NCI-H510A treated with DMSO at 0.1 percent for 48 hours (cell line): Measurements from ENCODE around the gene SRBD1.

Experiments used
- DNase-seq: peaks from one replicate; lab custom pipeline; 2025; lab: John Stamatoyannopoulos, UW

The SRBD1 gene

GRCh38 chr2:45545943-45546342 lies 65.1 kb downstream of the SRBD1 start:
- no peak for DNase-seq

- DNase-seq, result no peak
Observed at GRCh38 chr2:45543257-45543656, 67.8 kb downstream of the SRBD1 start.

GRCh38 chr2:45542013-45542412 lies 69.1 kb downstream of the SRBD1 start:
- no peak for DNase-seq

GRCh38 chr2:45541450-45541849 lies 69.6 kb downstream of the SRBD1 start:
- DNase-seq, result no peak

GRCh38 chr2:45540942-45541341 lies 70.1 kb downstream of the SRBD1 start:
- DNase-seq, result no peak

GRCh38 chr2:45533771-45534170 lies 77.3 kb downstream of the SRBD1 start:
- DNase-seq, result no peak

- DNase-seq, result no peak
Observed at GRCh38 chr2:45532181-45532580, 78.9 kb downstream of the SRBD1 start.

GRCh38 chr2:45524016-45524415 lies 87.1 kb downstream of the SRBD1 start:
- no peak for DNase-seq

- DNase-seq, result no peak
Observed at GRCh38 chr2:45518546-45518945, 92.5 kb downstream of the SRBD1 start.

GRCh38 chr2:45510701-45511420 lies 100.2 kb downstream of the SRBD1 start:
- DNase-seq, result no peak

- DNase-seq, result no peak
Observed at GRCh38 chr2:45506756-45507155, 104.3 kb downstream of the SRBD1 start.

GRCh38 chr2:45505138-45505537 lies 105.9 kb downstream of the SRBD1 start:
- DNase-seq, result no peak

GRCh38 chr2:45498661-45499550 lies 112.2 kb downstream of the SRBD1 start:
- no peak for DNase-seq

GRCh38 chr2:45497355-45497754 lies 113.7 kb downstream of the SRBD1 start:
- DNase-seq, result no peak

- DNase-seq, result no peak
Observed at GRCh38 chr2:45496869-45497268, 114.2 kb downstream of the SRBD1 start.

- DNase-seq, result no peak
Observed at GRCh38 chr2:45494978-45495293, 116.1 kb downstream of the SRBD1 start.

GRCh38 chr2:45494275-45494977 lies 116.6 kb downstream of the SRBD1 start:
- DNase-seq, result peak; percentile 85

- no peak for DNase-seq
Observed at GRCh38 chr2:45484965-45485364, 126.1 kb downstream of the SRBD1 start.

GRCh38 chr2:45483997-45484396 lies 127.1 kb downstream of the SRBD1 start:
- DNase-seq, result no peak

- no peak for DNase-seq
Observed at GRCh38 chr2:45477546-45477945, 133.5 kb downstream of the SRBD1 start.

- DNase-seq, result no peak
Observed at GRCh38 chr2:45470531-45470930, 140.5 kb downstream of the SRBD1 start.

- DNase-seq, result peak; percentile 47
Observed at GRCh38 chr2:45469314-45470099, 141.6 kb downstream of the SRBD1 start.
